Measurements from ENCODE around the gene PRKCA. TPM values are rescaled to one million over a fixed set of nuclear protein-coding genes. Genes with fewer than 3 reads are reported as not detected.
A peak's percentile ranks its signal among the peaks of the same experiment; 100 is the strongest.

PRKCA gene
- total and polyA plus RNA-seq, 2 of the 13 experiments (the other 11 are each of a cell fraction or from before 2014, with no cell fraction given): 18.5 to 21.5 TPM

DNA sequence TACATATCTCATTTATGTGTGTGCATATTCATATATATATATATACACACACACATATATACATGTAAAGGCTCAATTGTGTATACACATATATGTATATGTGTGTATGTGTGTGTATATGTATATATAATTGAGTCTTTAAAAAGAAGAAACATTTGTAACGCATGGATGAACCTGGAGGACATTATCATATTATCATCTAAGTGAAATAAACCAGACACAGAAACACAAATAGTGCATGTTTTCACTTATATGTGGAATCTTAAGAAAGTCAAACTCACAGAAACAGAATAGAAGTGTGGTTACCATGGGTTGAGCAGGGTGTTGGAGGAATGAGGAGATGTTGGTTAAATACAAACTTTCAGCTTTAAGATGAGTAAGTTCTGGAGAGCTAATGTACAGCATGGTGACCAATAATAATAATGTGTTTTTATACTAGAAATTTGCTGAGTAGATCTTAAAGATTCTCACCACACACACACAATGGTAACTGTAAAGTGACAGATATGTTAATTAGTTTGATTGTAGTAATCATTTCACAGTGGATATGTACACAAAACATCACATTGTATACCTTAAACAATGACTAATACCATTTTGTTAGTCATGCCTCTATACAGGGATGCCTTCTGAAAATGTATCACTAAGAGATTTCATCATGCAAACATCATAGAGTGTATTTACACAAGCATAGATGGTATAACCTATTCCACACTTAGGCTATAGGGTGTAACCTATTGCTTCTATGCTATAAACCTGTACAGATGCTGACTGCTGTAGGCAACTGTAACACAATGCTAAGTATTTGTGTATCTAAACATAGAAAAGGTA lies 399.9 kb downstream of the PRKCA start (continued):
- TF ChIP-seq FOSL1 (CRISPR knock-in tag; IDR thresholded peaks at IDR 0.05; ENCODE audit: borderline replicate concordance): no peak
- TF ChIP-seq, protein P1, sequence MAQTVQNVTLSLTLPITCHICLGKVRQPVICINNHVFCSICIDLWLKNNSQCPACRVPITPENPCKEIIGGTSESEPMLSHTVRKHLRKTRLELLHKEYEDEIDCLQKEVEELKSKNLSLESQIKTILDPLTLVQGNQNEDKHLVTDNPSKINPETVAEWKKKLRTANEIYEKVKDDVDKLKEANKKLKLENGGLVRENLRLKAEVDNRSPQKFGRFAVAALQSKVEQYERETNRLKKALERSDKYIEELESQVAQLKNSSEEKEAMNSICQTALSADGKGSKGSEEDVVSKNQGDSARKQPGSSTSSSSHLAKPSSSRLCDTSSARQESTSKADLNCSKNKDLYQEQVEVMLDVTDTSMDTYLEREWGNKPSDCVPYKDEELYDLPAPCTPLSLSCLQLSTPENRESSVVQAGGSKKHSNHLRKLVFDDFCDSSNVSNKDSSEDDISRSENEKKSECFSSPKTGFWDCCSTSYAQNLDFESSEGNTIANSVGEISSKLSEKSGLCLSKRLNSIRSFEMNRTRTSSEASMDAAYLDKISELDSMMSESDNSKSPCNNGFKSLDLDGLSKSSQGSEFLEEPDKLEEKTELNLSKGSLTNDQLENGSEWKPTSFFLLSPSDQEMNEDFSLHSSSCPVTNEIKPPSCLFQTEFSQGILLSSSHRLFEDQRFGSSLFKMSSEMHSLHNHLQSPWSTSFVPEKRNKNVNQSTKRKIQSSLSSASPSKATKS (CRISPR knock-in tag; IDR thresholded peaks at IDR 0.05): no peak
- TF ChIP-seq CEBPG (CRISPR knock-in tag; IDR thresholded peaks at IDR 0.05): 0 out of 2 replicates have a peak, but pooled peaks have one; percentile 5
- no peak for TF ChIP-seq ARNTL (CRISPR knock-in tag; IDR thresholded peaks at IDR 0.05)
- TF ChIP-seq ZNF557 (CRISPR knock-in tag; IDR thresholded peaks at IDR 0.05): no peak
- no peak for TF ChIP-seq ZNF674 (CRISPR knock-in tag; IDR thresholded peaks at IDR 0.05; ENCODE audit: low read depth)
- no peak for TF ChIP-seq ZSCAN31 (CRISPR knock-in tag; IDR thresholded peaks at IDR 0.05; ENCODE audit: low read depth)
- no peak for TF ChIP-seq DNMT1 (CRISPR knock-in tag; IDR thresholded peaks at IDR 0.05)
- no peak for TF ChIP-seq ZBTB42 (CRISPR knock-in tag; IDR thresholded peaks at IDR 0.05)
- TF ChIP-seq ZNF335 (CRISPR knock-in tag; IDR thresholded peaks at IDR 0.05): no peak
- TF ChIP-seq, protein P2, sequence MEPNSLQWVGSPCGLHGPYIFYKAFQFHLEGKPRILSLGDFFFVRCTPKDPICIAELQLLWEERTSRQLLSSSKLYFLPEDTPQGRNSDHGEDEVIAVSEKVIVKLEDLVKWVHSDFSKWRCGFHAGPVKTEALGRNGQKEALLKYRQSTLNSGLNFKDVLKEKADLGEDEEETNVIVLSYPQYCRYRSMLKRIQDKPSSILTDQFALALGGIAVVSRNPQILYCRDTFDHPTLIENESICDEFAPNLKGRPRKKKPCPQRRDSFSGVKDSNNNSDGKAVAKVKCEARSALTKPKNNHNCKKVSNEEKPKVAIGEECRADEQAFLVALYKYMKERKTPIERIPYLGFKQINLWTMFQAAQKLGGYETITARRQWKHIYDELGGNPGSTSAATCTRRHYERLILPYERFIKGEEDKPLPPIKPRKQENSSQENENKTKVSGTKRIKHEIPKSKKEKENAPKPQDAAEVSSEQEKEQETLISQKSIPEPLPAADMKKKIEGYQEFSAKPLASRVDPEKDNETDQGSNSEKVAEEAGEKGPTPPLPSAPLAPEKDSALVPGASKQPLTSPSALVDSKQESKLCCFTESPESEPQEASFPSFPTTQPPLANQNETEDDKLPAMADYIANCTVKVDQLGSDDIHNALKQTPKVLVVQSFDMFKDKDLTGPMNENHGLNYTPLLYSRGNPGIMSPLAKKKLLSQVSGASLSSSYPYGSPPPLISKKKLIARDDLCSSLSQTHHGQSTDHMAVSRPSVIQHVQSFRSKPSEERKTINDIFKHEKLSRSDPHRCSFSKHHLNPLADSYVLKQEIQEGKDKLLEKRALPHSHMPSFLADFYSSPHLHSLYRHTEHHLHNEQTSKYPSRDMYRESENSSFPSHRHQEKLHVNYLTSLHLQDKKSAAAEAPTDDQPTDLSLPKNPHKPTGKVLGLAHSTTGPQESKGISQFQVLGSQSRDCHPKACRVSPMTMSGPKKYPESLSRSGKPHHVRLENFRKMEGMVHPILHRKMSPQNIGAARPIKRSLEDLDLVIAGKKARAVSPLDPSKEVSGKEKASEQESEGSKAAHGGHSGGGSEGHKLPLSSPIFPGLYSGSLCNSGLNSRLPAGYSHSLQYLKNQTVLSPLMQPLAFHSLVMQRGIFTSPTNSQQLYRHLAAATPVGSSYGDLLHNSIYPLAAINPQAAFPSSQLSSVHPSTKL (CRISPR knock-in tag; IDR thresholded peaks at IDR 0.05): peak; percentile 17; the same call in 1 of the 2 replicates
- no peak for TF ChIP-seq KLF6 (CRISPR knock-in tag; IDR thresholded peaks at IDR 0.05)
- TF ChIP-seq STAT5B (CRISPR knock-in tag; IDR thresholded peaks at IDR 0.05): no peak
- no peak for TF ChIP-seq HOXA7 (CRISPR knock-in tag; IDR thresholded peaks at IDR 0.05)
- TF ChIP-seq SAFB2 (CRISPR knock-in tag; IDR thresholded peaks at IDR 0.05; ENCODE audit: borderline replicate concordance, low read depth): no peak
- TF ChIP-seq, protein P3, sequence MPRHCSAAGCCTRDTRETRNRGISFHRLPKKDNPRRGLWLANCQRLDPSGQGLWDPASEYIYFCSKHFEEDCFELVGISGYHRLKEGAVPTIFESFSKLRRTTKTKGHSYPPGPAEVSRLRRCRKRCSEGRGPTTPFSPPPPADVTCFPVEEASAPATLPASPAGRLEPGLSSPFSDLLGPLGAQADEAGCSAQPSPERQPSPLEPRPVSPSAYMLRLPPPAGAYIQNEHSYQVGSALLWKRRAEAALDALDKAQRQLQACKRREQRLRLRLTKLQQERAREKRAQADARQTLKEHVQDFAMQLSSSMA (CRISPR knock-in tag; IDR thresholded peaks at IDR 0.05): no peak
- 0 out of 2 replicates have a peak, but pooled peaks have one; percentile 24 for TF ChIP-seq GATAD2A (CRISPR knock-in tag; IDR thresholded peaks at IDR 0.05)
- no peak for TF ChIP-seq ZNF367 (CRISPR knock-in tag; IDR thresholded peaks at IDR 0.05; ENCODE audit: borderline replicate concordance)
- TF ChIP-seq, protein P4, sequence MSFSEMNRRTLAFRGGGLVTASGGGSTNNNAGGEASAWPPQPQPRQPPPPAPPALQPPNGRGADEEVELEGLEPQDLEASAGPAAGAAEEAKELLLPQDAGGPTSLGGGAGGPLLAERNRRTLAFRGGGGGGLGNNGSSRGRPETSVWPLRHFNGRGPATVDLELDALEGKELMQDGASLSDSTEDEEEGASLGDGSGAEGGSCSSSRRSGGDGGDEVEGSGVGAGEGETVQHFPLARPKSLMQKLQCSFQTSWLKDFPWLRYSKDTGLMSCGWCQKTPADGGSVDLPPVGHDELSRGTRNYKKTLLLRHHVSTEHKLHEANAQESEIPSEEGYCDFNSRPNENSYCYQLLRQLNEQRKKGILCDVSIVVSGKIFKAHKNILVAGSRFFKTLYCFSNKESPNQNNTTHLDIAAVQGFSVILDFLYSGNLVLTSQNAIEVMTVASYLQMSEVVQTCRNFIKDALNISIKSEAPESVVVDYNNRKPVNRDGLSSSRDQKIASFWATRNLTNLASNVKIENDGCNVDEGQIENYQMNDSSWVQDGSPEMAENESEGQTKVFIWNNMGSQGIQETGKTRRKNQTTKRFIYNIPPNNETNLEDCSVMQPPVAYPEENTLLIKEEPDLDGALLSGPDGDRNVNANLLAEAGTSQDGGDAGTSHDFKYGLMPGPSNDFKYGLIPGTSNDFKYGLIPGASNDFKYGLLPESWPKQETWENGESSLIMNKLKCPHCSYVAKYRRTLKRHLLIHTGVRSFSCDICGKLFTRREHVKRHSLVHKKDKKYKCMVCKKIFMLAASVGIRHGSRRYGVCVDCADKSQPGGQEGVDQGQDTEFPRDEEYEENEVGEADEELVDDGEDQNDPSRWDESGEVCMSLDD (CRISPR knock-in tag; IDR thresholded peaks at IDR 0.05; ENCODE audit: borderline replicate concordance): no peak
- no peak for TF ChIP-seq PRMT3 (CRISPR knock-in tag; IDR thresholded peaks at IDR 0.05; ENCODE audit: borderline replicate concordance, low read depth)

Measured in HepG2 (cell line).